Keratinocyte (primary cell): ENCODE data around the gene KCNG2. TPM values are rescaled to one million over a fixed set of nuclear protein-coding genes. Genes with fewer than 3 reads are reported as not detected.

Experiments
- DNase-seq: peaks from one replicate; pipeline ENCODE4 v3.0.0-alpha.2; 2011; ENCODE audit warnings: low read depth, missing footprints, low spot score
- FAIRE-seq: peaks from 2 replicates; lab custom pipeline; 2011; peaks lifted over from hg19 to GRCh38; lab: Jason Lieb, UNC
- H2AFZ ChIP-seq: 2 replicates; pipeline ENCODE4 v1.6.0; 2012; ENCODE audit warnings: low read length, control low read depth, inconsistent platforms; ENCODE audit not compliant: control insufficient read depth
- H3K27ac ChIP-seq: 2 replicates; pipeline ENCODE4 v1.5.1; 2011; ENCODE audit warnings: low read length; ENCODE audit not compliant: control insufficient read depth, insufficient read depth
- H3K27me3 ChIP-seq: 3 replicates; pipeline ENCODE4 v1.6.0; 2011; ENCODE audit warnings: low read length; ENCODE audit not compliant: control insufficient read depth, insufficient read depth; ENCODE audit errors: extremely low read depth
- H3K36me3 ChIP-seq, 2 experiments: 2 replicates in 1 of 2; 3 replicates in 1 of 2; pipeline ENCODE4 v1.5.1; 2011; ENCODE audit warnings: low read length in 2 of 2, mild to moderate bottlenecking in 1 of 2; ENCODE audit not compliant: control insufficient read depth in 2 of 2, insufficient read depth in 2 of 2; ENCODE audit errors: extremely low read depth in 1 of 2
- H3K4me1 ChIP-seq: 3 replicates; pipeline ENCODE4 v1.5.1; 2011; ENCODE audit warnings: low read length; ENCODE audit not compliant: control insufficient read depth, insufficient read depth; ENCODE audit errors: extremely low read depth
- H3K4me2 ChIP-seq: 3 replicates; pipeline ENCODE4 v1.6.0; 2011; ENCODE audit warnings: low read depth, low read length; ENCODE audit not compliant: control insufficient read depth, insufficient read depth; ENCODE audit errors: extremely low read depth
- H3K4me3 ChIP-seq, 3 experiments: fragments of 200-600 bp in 1 of 3; sonication (generic) in 1 of 3; 2 replicates in 2 of 3; 3 replicates in 1 of 3; pipeline ENCODE4 v1.5.1; 2011 to 2016; ENCODE audit warnings: low read length in 3 of 3, mild to moderate bottlenecking in 3 of 3, control low read depth in 2 of 3, inconsistent platforms in 1 of 3, low read depth in 1 of 3, mixed read lengths in 1 of 3, mixed run types in 1 of 3, moderate library complexity in 1 of 3; ENCODE audit not compliant: control insufficient read depth in 2 of 3, insufficient read depth in 2 of 3; ENCODE audit errors: extremely low read depth in 1 of 3
- H3K79me2 ChIP-seq: 2 replicates; pipeline ENCODE4 v1.6.0; 2012; ENCODE audit warnings: low read length; ENCODE audit not compliant: control insufficient read depth, insufficient read depth
- H3K9ac ChIP-seq: 3 replicates; pipeline ENCODE4 v1.6.0; 2011; ENCODE audit warnings: low read length; ENCODE audit not compliant: control insufficient read depth, insufficient read depth; ENCODE audit errors: extremely low read depth
- H3K9me1 ChIP-seq: 3 replicates; pipeline ENCODE4 v1.6.0; 2011; ENCODE audit warnings: low read length; ENCODE audit not compliant: control insufficient read depth, insufficient read depth; ENCODE audit errors: extremely low read depth
- H3K9me3 ChIP-seq: 2 replicates; pipeline ENCODE4 v1.5.1; 2012; ENCODE audit warnings: low read depth, low read length; ENCODE audit not compliant: control insufficient read depth
- H4K20me1 ChIP-seq: 3 replicates; pipeline ENCODE4 v1.6.0; 2011; ENCODE audit warnings: low read length; ENCODE audit not compliant: control insufficient read depth, insufficient read depth; ENCODE audit errors: extremely low read depth
- EZH2 ChIP-seq: IDR thresholded peaks from one replicate; pipeline ENCODE4 v1.6.1; 2012; ENCODE audit warnings: inconsistent platforms, mild to moderate bottlenecking, low read length, moderate library complexity
- dilution Hi-C: fragments of 300-500 bp; cut with MboI; formaldehyde crosslinking; loops from one replicate; pipeline ENCODE4 v1.7.0; 2020; ENCODE audit warnings: low sequenced_read_pairs; ENCODE audit not compliant: extremely low pct_ligation_motif_present
- polyA plus RNA-seq, 5 experiments: library from polyadenylated mRNA; depleted of rRNA in 3 of 5; stranded (reverse) in 3 of 5; stranded (forward) in 1 of 5; unstranded in 1 of 5; fragments of >200 nt; gene quantifications; 1 replicate in 1 of 5; 2 replicates in 3 of 5; 3 replicates in 1 of 5; pipeline versions ENCODE4 v1.2.1 to v1.2.3, GENCODE V29; 2011 to 2012; ENCODE audit warnings: missing spikeins in 2 of 5, low read depth in 1 of 5, low replicate concordance in 1 of 5
- TF ChIP-seq, protein P1 (sequence below), 3 experiments: IDR thresholded peaks in 1 of 3; conservative IDR thresholded peaks in 1 of 3; optimal IDR thresholded peaks in 1 of 3; 2 replicates in 2 of 3; 3 replicates in 1 of 3; pipeline versions ENCODE3 to v1.5.1; 2011; ENCODE audit warnings: low read length in 3 of 3, mild to moderate bottlenecking in 3 of 3, moderate library complexity in 2 of 3, control low read depth in 1 of 3, inconsistent platforms in 1 of 3; ENCODE audit not compliant: insufficient read depth in 2 of 3; ENCODE audit errors: extremely low read depth in 1 of 3

KCNG2 gene
- polyA plus RNA-seq, 1 donor (not counting 4 experiments of a cell fraction or from before 2014, with no cell fraction given): not detected

DNA sequence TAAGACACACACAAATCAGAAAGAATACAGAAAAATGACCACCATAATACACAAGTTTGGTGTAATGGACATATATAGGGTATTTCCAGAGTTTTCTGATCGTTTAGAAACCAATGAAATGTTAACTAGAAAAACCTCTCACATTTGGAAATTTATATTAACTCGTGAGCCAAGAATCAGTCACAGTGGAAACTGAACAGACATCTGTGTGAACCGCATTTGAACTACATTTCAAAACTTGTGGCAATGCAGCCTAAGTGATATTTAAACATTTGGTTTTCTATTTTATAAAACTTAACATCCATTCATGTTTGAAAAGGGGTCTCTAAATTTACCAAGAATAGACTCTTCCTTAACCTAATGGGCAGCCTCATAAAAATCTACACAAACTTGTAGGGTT, 29.0 kb upstream of the KCNG2 start:
- no peaks in the 10 kb centered on the region for H3K36me3 ChIP-seq
- no peak overlapping the region for H3K27ac ChIP-seq
- no peaks in the 10 kb centered on the region for H4K20me1 ChIP-seq
- H3K9me1 ChIP-seq: no peaks in the 10 kb centered on the region
- H3K9me3 ChIP-seq: no peaks in the 10 kb centered on the region
- no peak for DNase-seq
- no peak for FAIRE-seq
- no peak overlapping the region for H2AFZ ChIP-seq
- no peak overlapping the region for H3K4me2 ChIP-seq
- no peaks in the 10 kb centered on the region for H3K4me1 ChIP-seq
- H3K9ac ChIP-seq: no peak overlapping the region
- no peak overlapping the region for H3K4me3 ChIP-seq
- H3K27me3 ChIP-seq: no peaks in the 10 kb centered on the region
- dilution Hi-C loops: no loop called here
- no peaks in the 10 kb centered on the region for H3K79me2 ChIP-seq
- TF ChIP-seq, protein P1, sequence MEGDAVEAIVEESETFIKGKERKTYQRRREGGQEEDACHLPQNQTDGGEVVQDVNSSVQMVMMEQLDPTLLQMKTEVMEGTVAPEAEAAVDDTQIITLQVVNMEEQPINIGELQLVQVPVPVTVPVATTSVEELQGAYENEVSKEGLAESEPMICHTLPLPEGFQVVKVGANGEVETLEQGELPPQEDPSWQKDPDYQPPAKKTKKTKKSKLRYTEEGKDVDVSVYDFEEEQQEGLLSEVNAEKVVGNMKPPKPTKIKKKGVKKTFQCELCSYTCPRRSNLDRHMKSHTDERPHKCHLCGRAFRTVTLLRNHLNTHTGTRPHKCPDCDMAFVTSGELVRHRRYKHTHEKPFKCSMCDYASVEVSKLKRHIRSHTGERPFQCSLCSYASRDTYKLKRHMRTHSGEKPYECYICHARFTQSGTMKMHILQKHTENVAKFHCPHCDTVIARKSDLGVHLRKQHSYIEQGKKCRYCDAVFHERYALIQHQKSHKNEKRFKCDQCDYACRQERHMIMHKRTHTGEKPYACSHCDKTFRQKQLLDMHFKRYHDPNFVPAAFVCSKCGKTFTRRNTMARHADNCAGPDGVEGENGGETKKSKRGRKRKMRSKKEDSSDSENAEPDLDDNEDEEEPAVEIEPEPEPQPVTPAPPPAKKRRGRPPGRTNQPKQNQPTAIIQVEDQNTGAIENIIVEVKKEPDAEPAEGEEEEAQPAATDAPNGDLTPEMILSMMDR (optimal IDR thresholded peaks at IDR 0.05 in 1 of 3, IDR thresholded peaks at IDR 0.05 in 1 of 3, conservative IDR thresholded peaks at IDR 0.05 in 1 of 3; ENCODE audit: extremely low read depth in 1 of 3, insufficient read depth in 2 of 3, low read length in 3 of 3): no peak
- no peak for TF ChIP-seq EZH2

DNA sequence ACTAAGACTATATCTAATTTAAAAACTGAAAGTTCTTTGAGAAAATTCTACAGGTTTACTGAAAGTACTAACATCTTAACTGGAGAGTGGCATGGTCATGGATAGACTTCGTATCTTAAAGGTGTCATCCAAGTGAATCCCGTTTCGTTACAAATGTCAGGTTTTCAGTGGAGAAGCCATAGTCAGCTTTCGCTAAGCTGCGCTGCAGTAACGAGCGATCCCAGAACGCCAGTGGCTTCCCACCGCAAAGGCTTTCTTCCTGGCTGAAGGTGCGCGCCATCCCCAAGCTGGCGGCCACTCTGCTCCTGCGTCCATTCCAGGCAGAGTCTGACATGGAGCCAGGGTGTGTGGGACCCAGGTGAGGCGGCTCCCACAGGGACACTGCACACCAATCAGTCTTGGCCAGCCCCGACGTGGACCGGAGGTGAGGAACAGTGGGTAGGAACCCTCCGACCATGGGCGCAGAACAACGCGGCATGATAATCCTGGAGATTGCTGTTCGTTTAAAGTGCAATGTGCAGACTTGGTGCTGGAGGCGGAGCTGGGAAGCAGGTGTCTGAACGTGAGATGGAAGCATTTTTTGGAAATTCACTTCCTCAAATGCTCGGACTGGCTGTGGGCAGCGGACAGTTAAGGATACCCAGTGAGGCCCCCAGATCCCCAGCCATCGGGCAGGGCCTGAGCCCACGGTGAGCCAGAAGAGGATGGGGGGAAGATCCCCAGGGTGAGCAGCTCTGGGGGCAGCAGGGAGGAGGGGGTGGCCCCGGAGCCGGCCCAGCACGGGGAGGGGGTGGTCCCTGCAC, 27.8 kb upstream of the KCNG2 start:
- Histone ChIP-seq H3K36me3 (no peaks in the 10 kb centered on the region), H3K4me3 (no peak overlapping the region), H4K20me1 (no peaks in the 10 kb centered on the region), H3K9me1 (no peaks in the 10 kb centered on the region), H3K27me3 (no peaks in the 10 kb centered on the region), H3K4me2 (no peak overlapping the region), H3K9ac (no peak overlapping the region), H3K79me2 (no peaks in the 10 kb centered on the region), H2AFZ (no peak overlapping the region), H3K4me1 (no peaks in the 10 kb centered on the region), H3K27ac (no peak overlapping the region), H3K9me3 (no peaks in the 10 kb centered on the region)
- DNase-seq: no peak
- TF ChIP-seq EZH2: no peak
- TF ChIP-seq, protein P1 (optimal IDR thresholded peaks at IDR 0.05 in 1 of 3, IDR thresholded peaks at IDR 0.05 in 1 of 3, conservative IDR thresholded peaks at IDR 0.05 in 1 of 3; ENCODE audit: extremely low read depth in 1 of 3, insufficient read depth in 2 of 3, low read length in 3 of 3): no peak
- dilution Hi-C loops: no loop called here
- FAIRE-seq: no peak
